DMS 273 treated with DMSO at 0.1 percent for 48 hours (cell line): ENCODE results near the gene RNF213.
"Not testable (repeated sequence)": the region's sequence is repeated elsewhere in the genome, so short reads cannot be mapped to it uniquely, and the experiment has no call there.

Experiments used
- DNase-seq: peaks from one replicate; lab custom pipeline; 2025; lab: John Stamatoyannopoulos, UW

The RNF213 gene

DNA sequence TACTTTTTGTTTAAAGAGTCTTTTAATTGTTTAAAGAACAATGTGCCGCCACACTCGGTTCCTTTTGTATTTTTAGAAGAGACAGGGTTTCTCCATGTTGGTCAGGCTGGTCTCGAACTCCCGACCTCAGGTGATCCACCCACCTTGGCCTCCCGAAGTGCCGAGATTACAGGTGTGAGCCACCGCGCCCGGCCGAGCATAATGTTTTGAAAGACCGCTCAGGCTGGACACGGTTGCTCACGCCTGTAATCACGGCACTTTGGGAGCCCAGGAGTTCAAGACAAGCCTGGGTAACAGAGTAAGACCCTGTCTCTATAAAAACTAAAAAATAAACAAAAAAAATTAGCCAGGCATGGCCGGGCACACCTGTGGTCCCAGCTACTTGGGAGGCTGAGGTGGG is 59.8 kb downstream of the RNF213 start:
- DNase-seq = no peak

DNA sequence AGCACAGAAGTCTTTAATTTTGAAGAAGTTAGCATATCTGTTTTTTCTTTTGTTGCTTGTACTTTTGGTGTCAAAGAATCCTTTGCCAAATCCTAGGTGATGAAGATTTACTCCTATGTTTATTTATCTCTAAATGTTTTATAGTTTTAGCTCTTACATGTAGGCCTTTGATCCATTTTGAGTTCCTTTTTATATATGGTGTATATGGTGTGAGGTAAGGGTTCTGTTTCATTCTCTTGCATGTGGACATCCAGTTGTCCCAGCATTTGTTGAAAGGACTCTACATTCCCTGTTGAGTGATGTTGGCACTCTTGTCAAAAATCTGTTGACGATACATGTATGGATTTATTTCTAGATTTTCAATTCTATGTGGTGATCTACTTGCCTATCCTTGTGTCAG is 62.2 kb downstream of the RNF213 start:
- DNase-seq = no peak

DNA sequence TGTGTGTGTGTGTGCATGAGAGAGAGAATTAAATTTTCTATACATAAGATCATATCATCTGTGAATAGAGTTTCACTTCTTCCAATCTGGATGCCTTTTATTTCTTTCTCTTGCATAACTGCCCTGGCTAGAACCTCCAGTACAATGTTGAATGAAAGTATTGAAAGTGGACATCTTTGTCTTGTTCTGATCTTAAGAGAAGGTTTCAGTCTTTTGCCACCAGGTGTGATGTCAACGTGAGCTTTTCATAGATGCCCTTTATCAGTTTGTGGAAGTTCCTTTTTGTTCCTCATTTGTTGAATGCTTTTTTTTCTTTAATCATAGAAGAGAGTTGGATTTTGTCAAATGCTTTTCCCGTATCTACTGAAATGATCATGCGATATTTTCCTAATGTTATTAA is 63.3 kb downstream of the RNF213 start:
- no peak for DNase-seq

DNA sequence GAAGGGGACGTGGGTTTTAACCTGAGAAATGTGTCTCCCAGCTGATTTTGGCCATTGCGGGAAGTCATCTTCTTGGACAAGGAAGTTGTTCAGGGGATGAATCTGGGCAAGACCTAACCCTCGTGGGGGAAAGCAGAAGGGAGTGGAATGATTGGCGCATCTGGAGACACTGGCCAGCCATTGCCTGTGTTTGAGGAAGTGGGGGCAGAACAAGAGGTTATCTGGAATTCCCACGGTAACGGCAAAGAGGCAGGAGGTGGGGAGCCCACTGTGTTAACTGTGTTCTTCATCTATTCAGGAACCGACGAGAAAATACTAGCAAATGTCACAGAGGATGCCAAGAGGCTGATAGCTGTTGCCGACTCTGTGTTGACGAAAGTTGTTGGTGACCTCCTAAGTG is 66.9 kb downstream of the RNF213 start:
- no peak for DNase-seq

DNA sequence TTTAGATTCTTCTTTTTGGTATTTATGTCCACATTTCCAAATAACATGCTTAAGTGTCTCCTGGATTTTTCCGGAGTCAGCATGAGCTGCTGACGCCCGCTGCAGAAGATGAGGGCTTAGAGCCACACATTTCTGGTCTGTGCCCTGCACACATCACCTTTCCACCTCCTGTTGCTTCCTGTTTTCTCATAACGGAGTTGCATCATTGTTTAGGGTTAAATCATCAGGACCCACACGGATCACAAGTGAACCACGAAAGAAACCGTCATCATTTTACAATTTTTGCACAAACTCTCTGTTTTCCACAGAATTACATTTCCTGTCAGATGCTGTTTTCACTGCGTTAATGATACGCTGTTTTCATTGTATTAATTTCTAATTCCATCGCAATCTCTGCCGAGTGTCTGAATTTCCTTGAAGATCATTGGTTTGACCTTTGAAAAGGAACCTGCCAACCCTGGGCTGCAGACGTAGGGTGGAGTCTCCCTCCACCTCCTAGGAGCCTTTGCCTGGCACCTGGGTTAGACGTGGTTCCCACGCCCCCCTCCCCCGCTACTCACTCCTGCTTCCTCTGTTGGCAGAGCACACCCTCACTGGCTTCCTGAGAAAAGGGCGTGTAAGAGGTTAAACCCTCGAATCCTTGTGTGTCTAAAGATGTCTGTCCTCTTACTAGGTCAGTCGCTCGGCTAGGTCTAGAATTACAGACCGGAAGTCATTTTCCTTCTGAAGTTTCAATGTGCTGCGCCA is 68.2 kb downstream of the RNF213 start:
- no peak for DNase-seq

DNA sequence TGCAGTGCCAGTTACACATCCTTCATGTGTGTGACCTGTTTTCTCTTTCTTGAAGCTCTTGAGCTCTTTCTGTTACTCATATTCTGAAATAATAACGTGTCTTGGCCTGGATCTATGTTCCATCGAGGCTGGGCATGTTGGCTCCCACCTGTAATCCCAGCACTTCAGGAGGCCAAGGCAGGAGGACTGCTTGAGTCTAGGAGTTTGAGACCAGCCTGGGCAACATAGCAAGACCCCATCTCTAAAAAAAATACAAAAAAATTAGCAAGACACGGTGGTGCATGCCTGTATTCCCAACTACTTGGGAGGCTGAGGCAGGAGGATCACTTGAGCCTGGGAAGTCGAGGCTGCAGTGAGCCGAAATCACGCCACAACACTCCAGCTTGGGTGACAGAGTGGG is 68.8 kb downstream of the RNF213 start:
- DNase-seq = not testable (repeated sequence)

DNA sequence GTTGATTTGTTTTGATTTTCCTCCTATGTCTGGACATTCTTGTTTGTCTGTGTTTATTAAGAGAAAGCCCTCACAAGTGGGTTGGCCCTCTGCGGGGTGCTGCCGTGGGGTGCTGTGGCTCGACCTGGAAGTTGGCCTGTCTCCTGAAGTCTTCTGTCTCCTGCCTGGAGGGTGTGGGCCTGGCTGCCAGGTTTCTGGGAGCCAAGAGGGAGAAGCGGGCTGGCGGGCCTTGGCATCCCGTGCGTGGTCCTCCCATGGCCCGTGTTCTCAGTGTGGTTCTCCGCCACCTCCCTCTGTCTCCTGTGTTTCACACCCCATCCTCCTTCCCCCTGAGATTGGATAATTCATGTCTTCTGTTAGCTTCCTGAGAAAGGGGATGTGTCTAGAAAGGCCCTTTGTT is 69.6 kb downstream of the RNF213 start:
- no peak for DNase-seq

DNA sequence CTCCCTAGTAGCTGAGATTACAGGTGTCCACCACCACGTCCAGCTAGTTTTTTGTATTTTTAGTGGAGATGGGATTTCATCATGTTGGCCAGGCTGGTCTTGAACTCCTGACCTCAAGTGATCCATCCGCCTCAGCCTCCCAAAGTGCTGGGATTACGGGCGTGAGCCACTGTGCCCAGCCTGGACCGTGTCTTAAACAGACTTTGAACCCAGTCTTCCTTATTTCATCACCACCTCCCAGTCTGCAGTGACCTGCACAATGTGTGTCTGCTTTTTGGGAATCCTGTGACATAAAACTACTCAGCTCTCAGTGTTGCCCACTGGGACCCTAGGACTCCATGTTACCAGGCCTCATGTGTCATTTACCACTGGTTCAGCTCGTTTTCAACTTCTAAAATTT is 70.3 kb downstream of the RNF213 start:
- not testable (repeated sequence) for DNase-seq

DNA sequence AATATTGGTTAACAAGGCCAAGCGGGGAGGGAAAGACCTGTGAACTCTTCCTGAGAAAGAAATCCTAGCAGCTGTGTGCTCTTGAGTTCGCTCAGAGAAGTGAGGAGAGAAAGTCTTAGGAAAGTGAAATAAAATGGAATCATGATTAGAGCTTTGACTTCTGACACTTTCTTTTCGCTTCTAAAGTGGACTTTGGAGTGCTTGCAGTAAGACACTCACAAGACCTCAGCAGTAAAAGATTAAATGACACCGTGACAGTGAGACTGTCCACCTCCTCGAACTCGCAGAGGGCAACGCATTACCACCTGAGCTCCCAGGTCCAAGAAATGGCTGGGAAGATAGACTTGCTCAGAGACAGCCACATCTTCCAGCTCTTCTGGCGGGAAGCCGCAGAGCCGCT is 71.2 kb downstream of the RNF213 start:
- DNase-seq = no peak

DNA sequence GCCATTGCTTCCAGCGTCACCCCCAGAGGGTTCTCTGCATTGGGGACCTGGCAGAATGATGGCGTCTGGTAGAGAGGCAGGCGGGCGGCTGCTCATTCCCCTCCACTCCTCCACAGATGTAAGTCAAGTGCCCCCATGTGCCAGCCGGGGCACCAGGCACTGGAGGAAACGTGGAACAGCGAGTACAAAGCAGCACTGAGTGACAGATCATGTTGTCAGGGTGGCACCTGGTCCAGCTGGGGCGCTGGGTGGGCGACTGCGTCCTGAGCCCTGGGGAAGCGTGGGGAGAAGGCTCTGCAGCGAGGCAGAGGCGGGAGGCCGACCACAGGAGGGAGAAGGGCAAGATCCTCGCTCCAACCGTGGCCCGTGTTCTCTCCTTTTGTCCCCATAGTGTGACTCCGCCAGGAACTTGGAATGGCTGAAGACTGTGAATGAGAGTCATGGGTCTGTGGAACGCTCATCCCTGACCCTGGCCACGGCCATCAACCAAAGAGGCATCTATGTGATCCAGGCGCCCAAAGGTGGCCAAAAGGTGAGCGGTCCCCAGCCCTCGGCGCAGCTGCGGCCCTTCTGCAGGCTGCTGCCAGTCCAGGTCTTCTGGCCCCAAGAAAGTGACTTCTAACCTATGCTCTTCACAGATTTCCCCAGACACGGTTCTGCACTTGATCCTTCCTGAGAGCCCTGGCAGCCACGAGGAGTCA is 76.7 kb downstream of the RNF213 start:
- DNase-seq = no peak

DNA sequence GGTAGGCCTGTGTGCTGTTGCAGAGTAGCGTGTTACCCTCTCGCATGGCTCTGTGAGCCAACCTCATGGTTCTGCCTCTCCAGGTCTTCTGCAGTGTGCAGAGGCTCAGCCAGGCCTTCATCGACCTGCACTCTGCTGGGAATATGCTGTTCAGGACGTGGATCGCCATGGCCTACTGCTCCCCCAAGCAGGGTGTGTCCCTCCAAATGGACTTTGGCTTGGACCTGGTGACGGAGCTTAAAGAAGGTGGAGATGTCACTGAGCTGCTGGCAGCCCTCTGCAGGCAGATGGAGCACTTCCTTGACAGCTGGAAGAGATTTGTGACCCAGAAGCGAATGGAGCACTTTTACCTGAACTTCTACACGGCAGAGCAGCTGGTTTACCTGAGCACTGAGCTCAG is 78.5 kb downstream of the RNF213 start:
- DNase-seq = no peak

DNA sequence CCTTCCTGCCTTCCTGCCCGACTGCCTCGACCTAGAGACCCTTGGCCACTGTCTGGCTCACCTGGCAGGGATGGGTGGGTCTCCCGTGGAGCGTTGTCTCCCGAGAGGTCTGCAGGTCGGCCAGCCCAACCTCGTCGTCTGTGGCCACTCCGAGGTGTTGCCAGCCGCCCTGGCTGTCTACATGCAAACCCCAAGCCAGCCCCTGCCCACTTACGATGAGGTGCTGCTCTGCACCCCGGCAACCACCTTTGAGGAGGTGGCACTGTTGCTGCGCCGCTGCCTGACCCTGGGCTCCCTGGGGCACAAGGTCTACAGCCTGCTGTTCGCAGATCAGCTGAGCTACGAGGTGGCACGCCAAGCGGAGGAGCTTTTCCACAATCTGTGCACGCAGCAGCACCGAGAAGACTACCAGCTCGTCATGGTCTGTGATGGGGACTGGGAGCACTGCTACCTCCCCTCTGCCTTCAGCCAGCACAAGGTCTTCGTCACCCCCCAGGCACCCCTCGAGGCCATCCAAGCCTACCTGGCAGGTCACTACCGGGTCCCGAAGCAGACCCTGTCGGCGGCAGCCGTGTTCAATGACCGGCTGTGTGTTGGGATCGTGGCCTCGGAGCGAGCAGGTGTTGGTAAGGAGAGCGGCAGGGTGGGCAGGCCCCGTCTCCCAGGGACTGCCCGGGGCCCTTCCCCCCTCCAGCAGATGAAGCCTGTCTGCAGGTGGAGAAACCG is 79.2 kb downstream of the RNF213 start:
- no peak for DNase-seq

DNA sequence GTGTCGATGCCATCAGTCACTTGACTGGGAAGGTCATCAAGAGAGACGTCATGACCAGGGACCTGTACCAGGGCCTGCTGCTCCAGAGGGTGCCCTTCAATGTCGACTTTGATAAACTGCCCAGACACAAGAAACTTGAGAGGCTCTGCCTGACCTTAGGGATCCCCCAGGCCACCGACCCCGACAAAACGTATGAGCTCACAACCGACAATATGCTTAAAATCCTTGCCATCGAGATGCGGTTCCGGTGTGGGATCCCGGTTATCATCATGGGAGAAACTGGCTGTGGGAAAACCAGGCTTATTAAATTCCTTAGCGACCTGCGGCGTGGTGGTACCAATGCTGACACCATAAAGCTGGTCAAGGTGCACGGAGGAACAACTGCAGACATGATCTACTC is 84.7 kb downstream of the RNF213 start:
- no peak for DNase-seq

DNA sequence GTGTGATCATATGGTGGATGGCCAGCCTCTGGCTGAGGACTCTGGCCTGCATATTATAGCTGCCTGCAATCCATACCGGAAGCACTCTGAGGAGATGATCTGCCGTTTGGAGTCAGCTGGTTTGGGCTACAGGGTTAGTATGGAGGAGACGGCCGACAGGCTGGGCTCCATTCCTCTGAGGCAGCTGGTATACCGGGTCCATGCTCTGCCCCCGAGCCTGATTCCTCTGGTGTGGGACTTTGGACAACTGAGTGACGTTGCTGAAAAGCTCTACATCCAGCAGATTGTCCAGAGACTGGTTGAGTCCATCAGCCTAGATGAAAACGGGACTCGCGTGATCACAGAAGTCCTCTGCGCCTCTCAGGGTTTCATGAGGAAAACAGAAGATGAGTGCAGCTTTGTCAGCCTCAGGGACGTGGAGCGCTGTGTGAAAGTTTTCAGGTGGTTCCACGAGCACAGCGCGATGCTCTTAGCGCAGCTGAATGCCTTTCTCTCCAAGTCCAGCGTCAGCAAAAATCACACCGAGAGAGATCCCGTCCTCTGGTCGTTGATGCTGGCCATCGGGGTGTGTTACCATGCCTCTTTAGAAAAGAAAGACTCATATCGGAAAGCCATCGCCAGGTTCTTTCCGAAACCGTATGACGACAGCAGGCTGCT is 85.3 kb downstream of the RNF213 start:
- no peak for DNase-seq

DNA sequence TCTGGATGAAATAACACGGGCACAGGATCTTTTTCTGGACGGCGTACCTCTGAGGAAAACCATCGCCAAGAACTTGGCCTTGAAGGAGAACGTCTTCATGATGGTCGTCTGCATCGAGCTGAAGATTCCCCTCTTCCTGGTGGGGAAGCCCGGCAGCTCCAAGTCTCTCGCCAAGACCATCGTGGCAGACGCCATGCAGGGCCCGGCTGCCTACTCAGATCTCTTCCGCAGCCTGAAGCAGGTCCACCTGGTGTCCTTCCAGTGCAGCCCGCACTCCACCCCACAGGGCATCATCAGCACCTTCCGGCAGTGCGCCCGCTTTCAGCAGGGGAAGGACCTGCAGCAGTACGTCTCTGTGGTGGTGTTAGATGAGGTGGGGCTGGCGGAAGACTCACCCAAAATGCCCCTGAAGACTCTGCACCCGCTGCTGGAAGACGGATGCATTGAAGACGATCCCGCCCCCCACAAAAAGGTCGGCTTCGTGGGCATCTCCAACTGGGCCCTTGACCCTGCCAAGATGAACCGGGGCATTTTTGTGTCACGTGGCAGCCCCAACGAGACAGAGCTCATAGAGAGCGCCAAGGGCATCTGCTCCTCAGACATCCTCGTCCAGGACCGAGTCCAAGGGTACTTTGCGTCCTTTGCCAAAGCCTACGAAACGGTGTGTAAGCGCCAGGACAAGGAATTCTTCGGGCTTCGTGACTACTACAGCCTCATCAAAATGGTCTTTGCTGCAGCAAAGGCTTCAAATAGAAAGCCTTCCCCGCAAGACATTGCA is 86.0 kb downstream of the RNF213 start:
- DNase-seq = no peak

DNA sequence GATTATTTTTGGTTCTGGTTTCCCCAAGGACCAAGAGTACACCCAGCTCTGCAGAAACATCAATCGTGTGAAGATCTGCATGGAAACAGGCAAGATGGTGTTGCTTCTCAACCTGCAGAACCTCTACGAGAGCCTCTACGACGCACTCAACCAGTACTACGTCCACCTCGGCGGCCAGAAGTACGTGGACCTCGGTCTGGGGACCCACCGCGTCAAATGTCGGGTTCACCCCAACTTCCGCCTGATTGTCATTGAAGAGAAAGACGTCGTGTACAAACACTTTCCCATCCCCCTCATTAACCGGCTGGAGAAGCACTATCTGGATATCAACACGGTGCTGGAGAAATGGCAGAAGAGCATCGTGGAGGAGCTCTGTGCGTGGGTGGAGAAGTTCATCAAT is 86.9 kb downstream of the RNF213 start:
- DNase-seq = no peak

DNA sequence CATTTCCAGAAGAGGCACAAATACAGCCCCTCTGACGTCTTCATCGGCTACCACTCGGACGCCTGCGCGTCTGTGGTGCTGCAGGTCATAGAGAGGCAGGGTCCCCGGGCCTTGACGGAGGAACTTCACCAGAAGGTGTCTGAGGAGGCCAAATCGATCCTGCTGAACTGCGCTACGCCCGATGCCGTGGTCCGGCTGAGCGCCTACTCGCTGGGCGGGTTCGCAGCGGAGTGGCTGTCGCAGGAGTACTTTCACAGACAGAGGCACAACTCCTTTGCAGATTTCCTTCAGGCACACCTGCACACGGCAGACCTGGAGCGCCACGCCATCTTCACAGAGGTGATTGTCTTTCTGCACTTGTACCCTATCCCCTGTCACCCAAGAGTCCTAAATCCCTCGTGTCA is 87.3 kb downstream of the RNF213 start:
- DNase-seq = no peak

DNA sequence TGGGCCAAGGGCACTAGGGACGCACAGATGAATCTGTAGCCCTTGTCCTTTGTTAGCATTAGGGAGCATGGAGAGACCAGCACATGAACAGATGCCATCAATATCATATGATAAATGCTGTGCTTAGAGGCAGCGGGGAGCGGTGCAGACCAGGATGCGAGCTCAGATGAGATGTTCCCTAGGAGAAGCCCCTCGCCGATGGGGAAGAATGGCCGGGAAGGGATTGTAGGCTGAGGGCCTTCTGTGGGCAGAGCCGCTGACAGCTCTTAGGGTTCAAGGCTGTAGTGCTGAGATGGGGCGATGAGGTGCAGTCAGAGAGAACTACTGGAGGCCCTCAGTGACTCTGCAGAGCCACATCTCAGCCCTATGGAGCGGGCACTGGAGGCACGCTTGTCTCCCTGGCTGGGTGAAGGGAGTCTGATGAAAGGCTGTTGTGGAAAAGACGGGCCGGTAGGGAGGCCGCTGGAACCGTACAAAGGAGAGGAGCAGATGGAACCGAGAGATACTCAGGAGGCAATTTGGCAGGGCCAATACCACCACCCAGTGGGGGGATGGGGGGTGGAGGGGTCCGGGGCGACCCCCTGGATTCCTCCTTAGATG is 88.0 kb downstream of the RNF213 start:
- DNase-seq = no peak

DNA sequence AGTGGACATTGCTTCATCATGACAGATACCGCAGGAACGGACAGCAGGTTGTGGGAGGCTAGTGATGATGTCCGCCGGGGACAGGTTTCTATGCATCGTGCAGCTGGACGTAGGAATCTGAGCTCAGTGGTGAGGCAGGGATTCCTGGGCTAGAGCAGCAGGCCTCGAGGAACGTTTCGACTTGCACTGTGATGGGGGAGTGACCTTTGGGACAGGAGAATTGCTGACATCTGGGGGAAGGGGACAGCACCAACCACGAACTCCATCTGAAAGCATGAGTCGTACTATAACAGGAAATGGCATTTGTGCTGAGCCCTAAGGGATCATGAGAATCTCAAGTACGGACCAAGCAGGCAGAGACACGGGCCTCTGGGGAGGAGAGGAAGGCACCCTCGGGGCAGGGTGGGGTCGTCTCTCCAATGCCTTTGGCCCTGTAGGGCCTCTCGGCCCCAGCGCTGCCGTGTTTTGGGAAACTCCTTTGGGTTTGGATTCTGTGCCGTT is 88.5 kb downstream of the RNF213 start:
- DNase-seq = no peak

DNA sequence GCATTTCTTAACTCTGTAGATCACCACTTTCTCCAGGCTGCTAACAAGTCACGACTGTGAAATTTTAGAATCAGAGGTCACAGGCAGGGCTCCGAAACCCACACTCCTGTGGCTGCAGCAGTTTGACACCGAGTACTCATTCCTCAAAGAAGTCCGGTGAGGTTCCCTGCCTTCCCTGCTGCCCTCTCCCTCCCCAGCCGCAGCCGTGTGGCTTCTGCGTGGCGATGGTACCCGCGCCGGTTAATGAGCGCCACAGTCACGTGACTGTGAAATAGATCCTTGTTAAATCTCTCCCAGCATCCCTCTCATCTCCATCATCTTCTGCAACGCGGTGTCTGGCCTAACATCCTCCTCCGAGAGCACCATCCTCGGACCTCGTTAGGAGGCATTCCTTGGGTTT is 89.1 kb downstream of the RNF213 start:
- DNase-seq = no peak

DNA sequence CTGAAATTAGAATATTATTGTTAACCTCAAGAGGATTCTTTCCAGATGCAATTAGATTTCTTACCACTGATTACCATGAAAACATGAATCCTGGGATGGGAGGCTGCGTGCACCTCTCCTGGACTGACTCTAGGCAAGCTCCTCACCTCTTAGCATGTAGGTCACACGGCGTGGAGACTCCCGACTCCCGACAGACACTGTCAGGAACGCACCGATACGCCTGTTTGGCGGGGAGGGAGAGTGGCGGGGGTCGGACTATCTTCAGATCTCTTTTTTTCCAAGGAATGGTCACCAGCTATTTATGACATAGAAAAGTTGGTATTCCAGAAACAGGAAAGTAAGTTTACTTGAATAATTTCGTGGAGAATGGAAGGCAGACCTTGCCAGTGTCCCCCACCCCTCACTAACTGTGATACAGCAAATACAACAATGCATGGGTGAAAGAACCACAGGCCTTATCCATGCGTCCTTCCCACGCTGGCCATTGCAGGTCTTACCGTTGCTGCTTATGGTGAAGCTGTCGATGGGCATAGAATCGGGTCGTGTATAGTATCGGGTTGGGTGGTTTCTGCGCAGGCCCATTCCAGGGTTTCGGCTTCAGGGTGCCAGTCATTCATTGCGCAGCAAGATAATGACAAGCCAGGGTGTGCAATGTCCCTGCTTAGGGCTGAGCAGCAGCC is 91.7 kb downstream of the RNF213 start:
- DNase-seq = no peak
